Gastrocnemius medialis (tissue), 4 donors: ENCODE results near the gene FEN1.

ENCODE experiments used
- POLR2A ChIP-seq, 2 donors: fragments of 450-650 bp; IDR thresholded peaks; one replicate each; pipeline ENCODE4 v1.6.1; 2017; ENCODE audit warnings: antibody characterized with exemption in 2 of 2, mild to moderate bottlenecking in 2 of 2, moderate library complexity in 2 of 2
- TF ChIP-seq, protein P1 (sequence below), 5 experiments: fragments of 450-650 bp in 3 of 5; fragments of 200-600 bp in 2 of 5; sonication (generic) in 2 of 5; IDR thresholded peaks in 4 of 5; conservative IDR thresholded peaks in 1 of 5; 1 replicate in 4 of 5; 2 replicates in 1 of 5; pipeline ENCODE4 v1.5.1; 2016 to 2019; ENCODE audit warnings: antibody characterized with exemption in 5 of 5, mild to moderate bottlenecking in 3 of 5, moderate library complexity in 3 of 5

DNA sequence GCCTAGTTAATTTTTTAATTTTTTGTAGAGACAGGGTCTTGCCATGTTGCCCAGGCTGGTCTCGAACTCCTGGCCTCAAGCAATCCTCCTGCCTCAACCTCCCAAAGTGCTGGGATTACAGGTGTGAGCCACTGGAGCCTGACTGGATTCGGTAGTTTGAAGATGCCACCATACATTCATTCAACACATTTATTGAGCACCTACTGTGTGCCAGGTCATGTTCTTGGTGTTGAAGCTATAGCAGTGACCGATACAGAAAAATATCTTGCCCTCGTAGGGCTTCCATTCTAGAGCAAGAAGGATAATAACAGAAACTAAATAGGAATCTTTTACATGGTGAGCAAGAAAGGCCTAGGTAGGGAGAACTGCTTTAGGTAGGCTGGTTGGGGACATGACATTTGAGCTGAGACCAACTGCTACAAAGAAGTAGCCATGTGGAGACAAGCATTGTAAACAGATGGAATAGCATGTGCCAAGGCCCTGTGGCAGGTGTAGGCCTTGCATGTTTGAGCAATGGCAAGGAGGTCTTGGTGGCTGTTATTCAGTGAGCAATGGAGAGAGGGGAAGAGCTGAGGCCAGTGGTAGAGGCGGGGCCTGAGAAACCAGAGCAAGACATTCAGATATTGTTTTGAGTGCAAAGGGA is 42.0 kb upstream of the FEN1 start:
- TF ChIP-seq, protein P1, sequence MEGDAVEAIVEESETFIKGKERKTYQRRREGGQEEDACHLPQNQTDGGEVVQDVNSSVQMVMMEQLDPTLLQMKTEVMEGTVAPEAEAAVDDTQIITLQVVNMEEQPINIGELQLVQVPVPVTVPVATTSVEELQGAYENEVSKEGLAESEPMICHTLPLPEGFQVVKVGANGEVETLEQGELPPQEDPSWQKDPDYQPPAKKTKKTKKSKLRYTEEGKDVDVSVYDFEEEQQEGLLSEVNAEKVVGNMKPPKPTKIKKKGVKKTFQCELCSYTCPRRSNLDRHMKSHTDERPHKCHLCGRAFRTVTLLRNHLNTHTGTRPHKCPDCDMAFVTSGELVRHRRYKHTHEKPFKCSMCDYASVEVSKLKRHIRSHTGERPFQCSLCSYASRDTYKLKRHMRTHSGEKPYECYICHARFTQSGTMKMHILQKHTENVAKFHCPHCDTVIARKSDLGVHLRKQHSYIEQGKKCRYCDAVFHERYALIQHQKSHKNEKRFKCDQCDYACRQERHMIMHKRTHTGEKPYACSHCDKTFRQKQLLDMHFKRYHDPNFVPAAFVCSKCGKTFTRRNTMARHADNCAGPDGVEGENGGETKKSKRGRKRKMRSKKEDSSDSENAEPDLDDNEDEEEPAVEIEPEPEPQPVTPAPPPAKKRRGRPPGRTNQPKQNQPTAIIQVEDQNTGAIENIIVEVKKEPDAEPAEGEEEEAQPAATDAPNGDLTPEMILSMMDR (IDR thresholded peaks at IDR 0.05 in 4 of 5, conservative IDR thresholded peaks at IDR 0.05 in 1 of 5): no peak
- no peak for TF ChIP-seq POLR2A (IDR thresholded peaks at IDR 0.05)
